LNCAP (cell line): ENCODE data around the gene NCKAP5.

Source experiments
- CTCF ChIP-seq: fragments of 450-650 bp; IDR thresholded peaks from 2 replicates; pipeline ENCODE4 v1.5.1; 2017; ENCODE audit warnings: mild to moderate bottlenecking

Gene NCKAP5

GRCh38 chr2:133039531-133039930 lies 528.7 kb downstream of the NCKAP5 start:
- TF ChIP-seq CTCF = no peak

DNA sequence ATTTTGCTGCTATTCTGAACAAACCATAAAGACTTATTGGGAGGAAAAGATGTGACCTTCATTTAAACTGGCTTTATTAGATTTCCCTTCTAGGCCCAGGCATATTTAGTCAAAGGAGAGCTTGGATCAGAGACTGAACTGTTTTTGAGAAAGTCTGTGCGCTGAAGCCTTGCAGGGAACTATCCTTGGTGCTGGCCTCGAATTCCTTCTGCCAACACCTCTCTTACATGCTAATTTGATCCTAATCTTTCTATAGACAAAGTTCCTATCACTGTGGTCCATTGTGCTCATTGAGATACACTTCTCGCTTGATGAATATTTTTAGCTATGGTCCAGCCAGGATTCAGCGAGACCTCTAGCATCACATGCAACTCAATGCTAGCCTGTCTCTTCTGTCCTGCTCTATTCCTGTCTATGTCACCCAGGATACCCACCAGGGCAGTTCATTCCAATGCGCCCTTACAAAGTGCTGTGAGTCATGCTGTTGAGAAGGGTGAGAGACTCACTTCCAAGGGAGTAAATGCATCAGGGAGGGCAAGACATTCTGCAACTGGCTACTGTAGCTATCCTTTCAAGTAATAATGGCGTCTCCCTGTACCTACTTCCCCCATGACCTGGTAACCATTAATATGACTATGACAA lies 541.6 kb downstream of the NCKAP5 start:
- no peak for TF ChIP-seq CTCF

DNA sequence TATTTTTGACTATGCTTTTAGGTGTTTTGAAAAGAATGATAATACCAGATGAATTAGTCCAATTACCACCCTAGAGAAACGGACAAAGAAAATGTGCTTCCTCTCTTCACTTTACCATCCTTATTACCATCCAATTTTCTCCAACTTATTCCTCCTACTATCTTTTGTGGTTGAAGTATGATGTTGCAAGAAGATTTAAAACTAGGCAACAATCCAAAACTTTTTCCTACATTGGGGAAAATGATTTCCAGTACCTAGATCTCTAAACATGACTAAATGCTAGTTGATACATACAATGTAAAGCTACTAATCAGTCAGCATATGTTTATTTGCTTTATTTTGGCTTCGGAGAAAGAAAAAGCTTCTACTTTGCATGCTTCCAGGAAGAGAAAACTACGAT lies 543.3 kb downstream of the NCKAP5 start:
- no peak for TF ChIP-seq CTCF

DNA sequence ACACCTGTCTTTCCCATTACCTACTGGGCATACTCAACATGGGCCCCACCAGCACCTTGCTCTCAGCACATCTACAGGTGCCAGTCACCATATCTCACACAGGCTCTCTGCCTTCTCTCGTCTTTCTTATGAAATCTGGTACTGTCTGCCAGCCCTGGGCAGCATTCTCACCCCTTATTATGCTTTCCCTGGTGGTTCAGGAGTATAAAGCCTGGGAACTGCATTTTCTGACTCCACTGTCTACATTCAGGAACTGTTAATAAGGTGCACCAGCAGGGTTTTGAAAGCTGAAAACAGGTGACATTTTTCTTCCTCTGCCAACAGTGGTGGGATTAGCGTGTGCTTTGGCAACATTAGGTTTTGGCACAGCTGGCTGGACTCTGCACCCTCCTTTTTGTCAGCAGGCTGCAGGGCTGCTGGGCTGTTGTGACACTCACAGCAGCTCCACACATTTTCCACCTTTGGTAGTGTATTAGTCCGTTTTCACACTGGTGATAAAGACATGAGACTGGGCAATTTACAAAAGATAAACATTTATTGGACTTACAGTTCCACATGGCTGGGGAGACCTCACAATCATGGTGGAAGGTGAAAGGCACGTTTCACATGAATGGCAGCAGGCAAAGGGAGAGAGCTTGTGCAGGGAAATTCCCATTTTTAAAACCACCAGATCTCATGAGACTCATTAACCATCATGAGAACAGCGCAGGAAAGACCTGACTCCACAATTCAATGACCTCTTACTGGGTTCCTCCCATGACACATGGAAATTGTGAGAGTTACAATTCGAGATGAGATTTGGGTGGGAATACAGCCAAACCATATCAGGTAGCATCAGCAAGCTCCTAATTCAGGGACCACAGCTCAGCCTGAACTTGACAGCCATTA lies 555.2 kb downstream of the NCKAP5 start:
- TF ChIP-seq CTCF = no peak

DNA sequence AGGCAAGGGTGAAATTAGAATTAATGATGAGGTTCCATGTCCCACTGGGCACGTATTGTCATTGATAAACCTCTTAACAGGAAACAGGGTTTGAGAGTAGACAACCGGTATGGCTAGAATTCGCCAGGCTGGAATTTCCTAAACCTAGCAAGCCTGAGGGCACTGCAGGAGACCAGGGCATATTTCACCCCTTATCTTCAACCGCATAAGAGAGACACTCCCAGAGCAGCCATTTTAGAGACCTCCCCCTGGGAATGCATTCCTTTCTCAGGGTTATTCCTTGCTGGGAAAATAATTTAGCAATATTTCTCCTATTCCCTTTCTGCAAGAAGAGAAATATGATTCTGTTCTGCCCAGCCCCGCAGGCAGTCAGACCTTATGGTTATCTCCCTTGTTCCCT lies 563.6 kb downstream of the NCKAP5 start:
- no peak for TF ChIP-seq CTCF

DNA sequence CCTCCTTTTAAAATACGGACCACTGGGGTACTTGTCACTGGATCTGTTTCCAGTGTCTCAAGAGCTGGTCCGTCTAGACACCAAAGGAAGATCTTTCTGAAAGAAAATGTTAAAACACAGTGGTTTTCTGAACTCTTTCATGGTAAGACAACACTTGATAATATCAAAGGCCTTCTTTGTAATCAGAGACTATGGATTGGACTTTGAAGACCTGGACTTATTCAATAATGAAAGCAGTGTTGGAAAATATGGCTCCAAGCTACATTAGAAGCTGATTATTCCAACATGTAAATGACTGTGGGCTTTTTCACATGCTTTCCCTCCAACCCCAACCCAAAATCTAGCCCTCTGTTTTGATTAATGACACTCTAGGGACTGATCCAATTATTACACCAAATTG lies 568.8 kb downstream of the NCKAP5 start:
- TF ChIP-seq CTCF = no peak

DNA sequence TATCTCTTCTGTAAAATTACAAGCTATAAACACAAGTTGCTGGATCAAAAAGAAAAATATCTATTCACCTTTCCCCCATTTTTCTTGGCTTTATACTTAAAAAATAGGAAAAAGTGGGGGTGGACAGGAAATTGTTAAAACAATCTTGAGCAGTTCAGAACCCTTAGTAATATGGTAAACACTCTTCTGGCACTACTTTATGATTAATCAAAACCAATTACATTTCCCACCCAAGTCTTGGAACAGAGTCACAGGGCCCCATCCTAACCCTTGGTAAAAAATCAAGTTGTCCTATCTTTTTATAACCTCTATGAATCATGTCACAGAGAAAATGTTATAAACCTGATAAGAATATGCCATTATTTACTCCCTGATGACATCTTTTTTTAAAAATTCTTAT lies 570.0 kb downstream of the NCKAP5 start:
- TF ChIP-seq CTCF = no peak
